Liver (tissue), 9 donors: ENCODE measurements around the gene MRGPRF. TPM values are rescaled to one million over a fixed set of nuclear protein-coding genes. Genes with fewer than 3 reads are reported as not detected.

Source experiments
- DNase-seq: peaks from one replicate; pipeline ENCODE4 v3.0.0-alpha.2; 2017; ENCODE audit warnings: low spot score
- H3K27ac ChIP-seq, 2 donors: one replicate each; pipeline ENCODE4 v1.7.0; 2013; ENCODE audit warnings: inconsistent platforms in 2 of 2, low read length in 2 of 2, control low read depth in 1 of 2, low read depth in 1 of 2, mild to moderate bottlenecking in 1 of 2
- H3K27me3 ChIP-seq, 4 donors: one replicate each; pipeline versions ENCODE4 v1.6.1 to v1.7.0; 2013; ENCODE audit warnings: low read length in 3 of 4, inconsistent platforms in 1 of 4, mild to moderate bottlenecking in 1 of 4, moderate library complexity in 1 of 4; ENCODE audit not compliant: control insufficient read depth in 4 of 4, insufficient read depth in 4 of 4
- H3K36me3 ChIP-seq, 4 donors: one replicate each; pipeline versions ENCODE4 v1.6.1 to v1.7.0; 2013; ENCODE audit warnings: low read length in 3 of 4, mild to moderate bottlenecking in 3 of 4, low read depth in 1 of 4, moderate library complexity in 1 of 4; ENCODE audit not compliant: control insufficient read depth in 4 of 4, insufficient read depth in 3 of 4
- H3K4me1 ChIP-seq, 4 donors: one replicate each; pipeline versions ENCODE4 v1.6.1 to v1.7.0; 2013; ENCODE audit warnings: low read length in 3 of 4, mild to moderate bottlenecking in 3 of 4, moderate library complexity in 1 of 4; ENCODE audit not compliant: control insufficient read depth in 4 of 4, insufficient read depth in 4 of 4
- H3K4me3 ChIP-seq, 3 donors: one replicate each; pipeline versions ENCODE4 v1.6.1 to v1.7.0; 2013; ENCODE audit warnings: low read length in 3 of 3, control low read depth in 1 of 3, low read depth in 1 of 3, mild to moderate bottlenecking in 1 of 3
- H3K9ac ChIP-seq, 2 donors: one replicate each; pipeline ENCODE4 v1.7.0; 2013; ENCODE audit warnings: low read length in 2 of 2, mild to moderate bottlenecking in 2 of 2, moderate library complexity in 2 of 2, control low read depth in 1 of 2, low read depth in 1 of 2
- H3K9me3 ChIP-seq, 4 donors: one replicate each; pipeline versions ENCODE4 v1.6.1 to v1.7.0; 2013; ENCODE audit warnings: low read length in 3 of 4; ENCODE audit not compliant: control insufficient read depth in 4 of 4
- ATF3 ChIP-seq: IDR thresholded peaks from 2 replicates; pipeline ENCODE4 v1.6.1; 2016; ENCODE audit warnings: antibody characterized with exemption
- CTCF ChIP-seq: fragments of 150-350 bp; IDR thresholded peaks from 2 replicates; pipeline ENCODE4 v1.5.1; 2017; ENCODE audit warnings: improper control_type of control experiment, low read depth, low read length; ENCODE audit not compliant: missing input control
- EGR1 ChIP-seq, 2 donors: IDR thresholded peaks; 2 replicates each; pipeline ENCODE4 v1.6.1; 2016 to 2018; ENCODE audit warnings: antibody characterized with exemption in 2 of 2, low read depth in 2 of 2
- FOXA1 ChIP-seq: IDR thresholded peaks from 2 replicates; pipeline ENCODE4 v1.6.1; 2016; ENCODE audit warnings: antibody characterized with exemption
- FOXA2 ChIP-seq: IDR thresholded peaks from 2 replicates; pipeline ENCODE4 v1.6.1; 2016; ENCODE audit warnings: antibody characterized with exemption
- GABPA ChIP-seq, 2 donors: IDR thresholded peaks in 1 of 2; conservative IDR thresholded peaks in 1 of 2; 2 replicates each; pipeline ENCODE4 v1.6.1; 2016; ENCODE audit warnings: antibody characterized with exemption in 2 of 2, mild to moderate bottlenecking in 1 of 2, moderate library complexity in 1 of 2
- HNF4A ChIP-seq, 2 donors: conservative IDR thresholded peaks; 2 replicates each; pipeline ENCODE4 v1.6.1; 2016; ENCODE audit warnings: antibody characterized with exemption in 2 of 2, mild to moderate bottlenecking in 2 of 2
- HNF4G ChIP-seq: IDR thresholded peaks from 2 replicates; pipeline ENCODE4 v1.6.1; 2016; ENCODE audit warnings: antibody characterized with exemption
- JUND ChIP-seq, 2 donors: IDR thresholded peaks; 2 replicates each; pipeline ENCODE4 v1.6.1; 2016; ENCODE audit warnings: antibody characterized with exemption in 2 of 2
- MAX ChIP-seq: IDR thresholded peaks from 2 replicates; pipeline ENCODE4 v1.6.1; 2016; ENCODE audit warnings: antibody characterized with exemption
- NR2F2 ChIP-seq: IDR thresholded peaks from 2 replicates; pipeline ENCODE4 v1.6.1; 2016; ENCODE audit warnings: antibody characterized with exemption
- RAD21 ChIP-seq, 2 donors: IDR thresholded peaks; 2 replicates each; pipeline ENCODE4 v1.6.1; 2016; ENCODE audit warnings: antibody characterized with exemption in 2 of 2, mild to moderate bottlenecking in 2 of 2
- REST ChIP-seq: IDR thresholded peaks from 2 replicates; pipeline ENCODE4 v1.6.1; 2016; ENCODE audit warnings: antibody characterized with exemption, mild to moderate bottlenecking
- RXRA ChIP-seq, 2 donors: IDR thresholded peaks; 2 replicates each; pipeline ENCODE4 v1.6.1; 2017 to 2018; ENCODE audit warnings: antibody characterized with exemption in 2 of 2, mild to moderate bottlenecking in 1 of 2
- SP1 ChIP-seq: IDR thresholded peaks from 2 replicates; pipeline ENCODE4 v1.6.1; 2018; ENCODE audit warnings: antibody characterized with exemption, mild to moderate bottlenecking
- TAF1 ChIP-seq: conservative IDR thresholded peaks from 2 replicates; pipeline ENCODE4 v1.6.1; 2016; ENCODE audit warnings: antibody characterized with exemption, mild to moderate bottlenecking
- YY1 ChIP-seq: IDR thresholded peaks from 2 replicates; pipeline ENCODE4 v1.6.1; 2016; ENCODE audit warnings: antibody characterized with exemption, mild to moderate bottlenecking
- ZBTB33 ChIP-seq: IDR thresholded peaks from 2 replicates; pipeline ENCODE4 v1.6.1; 2016; ENCODE audit warnings: antibody characterized with exemption
- WGBS: extraction: QIAGEN DNeasy Blood & Tissue Kit; methylation state at CpG from one replicate; pipeline ENCODE4 v1.1.7; 2013; 5-methylcytosine and 5-hydroxymethylcytosine counted together
- polyA plus RNA-seq, 2 donors: library from polyadenylated mRNA; stranded (reverse) in 1 of 2; unstranded in 1 of 2; fragments of 200-250 nt in 1 of 2; fragments of >200 nt in 1 of 2; fragmentation: Nextera tagmentation in 1 of 2; extraction: Ambion mirVana in 1 of 2; gene quantifications; one replicate each; pipeline versions ENCODE4 v1.2.1 to v1.2.3, GENCODE V29; 2013 to 2015
- total RNA-seq, 2 donors: library from RNA; depleted of rRNA; stranded (reverse); fragments of >200 nt; gene quantifications; one replicate each; pipeline ENCODE4 v1.2.3, GENCODE V29; 2014
- donor health status: healthy.
- donor health status: healthy.
- donor health status: healthy.
- donor health status: healthy.
- donor health status: healthy.

Gene MRGPRF
- total and polyA plus RNA-seq, 4 donors = 1.1 to 4.8 (median 2.5) TPM

- TF ChIP-seq CTCF (peak; percentile 64), RXRA (IDR thresholded peaks at IDR 0.05) (peak; percentile 64 to 86), MAX (peak; percentile 63), ZBTB33 (no peak)
Measured at GRCh38 chr11:69000831-69001242, 12.2 kb downstream of the MRGPRF start (continued).

GRCh38 chr11:69000391-69000790 is 12.7 kb downstream of the MRGPRF start:
- H3K9ac ChIP-seq = peak overlapping the region; percentile 14 to 36

More at GRCh38 chr11:69000391-69000790, 12.7 kb downstream of the MRGPRF start:
- DNase-seq = no peak
- no peaks in the 10 kb centered on the region for H3K36me3 ChIP-seq
- no peaks in the 10 kb centered on the region for H3K9me3 ChIP-seq
- TF ChIP-seq RAD21 (IDR thresholded peaks at IDR 0.05) (no peak), CTCF (no peak), EGR1 (IDR thresholded peaks at IDR 0.05; ENCODE audit: low read depth in 2 of 2) (no peak), REST (no peak), YY1 (no peak), RXRA (IDR thresholded peaks at IDR 0.05) (no peak), FOXA1 (no peak), FOXA2 (no peak), GABPA (IDR thresholded peaks at IDR 0.05 in 1 of 2, conservative IDR thresholded peaks at IDR 0.05 in 1 of 2) (no peak), TAF1 (no peak), ZBTB33 (no peak), JUND (IDR thresholded peaks at IDR 0.05) (no peak), NR2F2 (no peak), SP1 (no peak), MAX (no peak), HNF4A (conservative IDR thresholded peaks at IDR 0.05) (no peak), HNF4G (no peak), ATF3 (no peak)
- H3K4me1 ChIP-seq = peaks cover 8 to 24% (median 14%) of the 10 kb centered on the region in 4 donors
- H3K27ac ChIP-seq = peak overlapping the region; percentile 81 to 93
- H3K4me3 ChIP-seq = no peak overlapping the region
- 83% methylated on average over 5 of the region's 5 CpGs for WGBS
- H3K27me3 ChIP-seq = no peaks in the 10 kb centered on the region
